HL-60 (cell line): ENCODE data around the gene TRIM43.

Experiments used
- SPI1 ChIP-seq: IDR thresholded peaks from 2 replicates; pipeline ENCODE4 v1.6.1; 2012; ENCODE audit warnings: low read depth, mild to moderate bottlenecking, borderline replicate concordance
- TF ChIP-seq, protein P1 (sequence below): IDR thresholded peaks from one replicate; pipeline ENCODE4 v1.5.1; 2011; ENCODE audit warnings: low read length, control low read depth, inconsistent platforms; ENCODE audit not compliant: insufficient read depth

DNA sequence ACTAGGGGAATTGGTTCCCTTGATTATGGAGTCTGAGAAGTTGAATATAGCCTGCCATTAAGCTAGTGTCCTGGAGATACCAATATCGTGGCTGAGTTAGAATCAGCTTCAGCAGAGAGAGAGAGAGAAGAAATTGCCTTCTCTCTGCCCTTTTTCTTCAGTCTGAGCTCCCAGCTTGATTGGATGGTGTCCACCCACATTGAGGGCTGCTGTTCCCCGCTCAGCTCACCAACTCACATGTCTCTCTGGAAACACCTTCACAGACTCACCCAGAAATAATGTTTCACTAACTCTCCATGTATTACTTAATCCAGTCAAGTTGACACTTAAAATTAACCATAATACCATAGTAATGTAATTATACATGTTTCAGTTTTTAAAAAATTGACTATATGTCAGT lies 17.9 kb upstream of the TRIM43 start:
- TF ChIP-seq, protein P1, sequence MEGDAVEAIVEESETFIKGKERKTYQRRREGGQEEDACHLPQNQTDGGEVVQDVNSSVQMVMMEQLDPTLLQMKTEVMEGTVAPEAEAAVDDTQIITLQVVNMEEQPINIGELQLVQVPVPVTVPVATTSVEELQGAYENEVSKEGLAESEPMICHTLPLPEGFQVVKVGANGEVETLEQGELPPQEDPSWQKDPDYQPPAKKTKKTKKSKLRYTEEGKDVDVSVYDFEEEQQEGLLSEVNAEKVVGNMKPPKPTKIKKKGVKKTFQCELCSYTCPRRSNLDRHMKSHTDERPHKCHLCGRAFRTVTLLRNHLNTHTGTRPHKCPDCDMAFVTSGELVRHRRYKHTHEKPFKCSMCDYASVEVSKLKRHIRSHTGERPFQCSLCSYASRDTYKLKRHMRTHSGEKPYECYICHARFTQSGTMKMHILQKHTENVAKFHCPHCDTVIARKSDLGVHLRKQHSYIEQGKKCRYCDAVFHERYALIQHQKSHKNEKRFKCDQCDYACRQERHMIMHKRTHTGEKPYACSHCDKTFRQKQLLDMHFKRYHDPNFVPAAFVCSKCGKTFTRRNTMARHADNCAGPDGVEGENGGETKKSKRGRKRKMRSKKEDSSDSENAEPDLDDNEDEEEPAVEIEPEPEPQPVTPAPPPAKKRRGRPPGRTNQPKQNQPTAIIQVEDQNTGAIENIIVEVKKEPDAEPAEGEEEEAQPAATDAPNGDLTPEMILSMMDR = no peak
- no peak for TF ChIP-seq SPI1
